HepG2 (cell line): ENCODE data around the gene GRID1. TPM values are rescaled to one million over a fixed set of nuclear protein-coding genes. Genes with fewer than 3 reads are reported as not detected.

Source experiments
- GATA4 ChIP-seq: sonication (generic); IDR thresholded peaks from 2 replicates; pipeline ENCODE4 v1.6.1; 2016; ENCODE audit warnings: antibody characterized with exemption, low read depth, borderline replicate concordance
- GPN1 ChIP-seq: sonication (generic); formaldehyde crosslinking; IDR thresholded peaks from 2 replicates; pipeline ENCODE4 v1.5.1; 2020; ENCODE audit warnings: missing genetic modification reagents, borderline replicate concordance
- MATR3 ChIP-seq: sonication (generic); formaldehyde crosslinking; IDR thresholded peaks from 2 replicates; pipeline ENCODE4 v1.4.0; 2020; ENCODE audit warnings: missing genetic modification reagents
- NFRKB ChIP-seq: fragments of 450-650 bp; IDR thresholded peaks from 2 replicates; pipeline ENCODE4 v1.6.1; 2017
- NR1H2 ChIP-seq: sonication (generic); formaldehyde crosslinking; IDR thresholded peaks from 2 replicates; pipeline ENCODE4 v1.8.1; 2022; ENCODE audit warnings: low read depth, missing genetic modification reagents, borderline replicate concordance
- POLR2A ChIP-seq, 2 experiments: IDR thresholded peaks; 2 replicates each; pipeline ENCODE4 v1.6.1; 2011; ENCODE audit warnings: low read depth in 2 of 2, low read length in 2 of 2, mild to moderate bottlenecking in 1 of 2, moderate library complexity in 1 of 2; ENCODE audit not compliant: insufficient read depth in 1 of 2
- SP5 ChIP-seq: IDR thresholded peaks from 2 replicates; pipeline ENCODE4 v1.6.1; 2016; ENCODE audit warnings: low read depth, borderline replicate concordance
- ZBTB1 ChIP-seq: sonication (generic); formaldehyde crosslinking; IDR thresholded peaks from 2 replicates; pipeline ENCODE4 v1.4.0; 2020; ENCODE audit warnings: missing genetic modification reagents, borderline replicate concordance
- ZBTB7A ChIP-seq: sonication (generic); formaldehyde crosslinking; IDR thresholded peaks from 2 replicates; pipeline ENCODE4 v1.8.0; 2022; ENCODE audit warnings: mild to moderate bottlenecking, missing genetic modification reagents
- polyA plus RNA-seq, 8 experiments: library from polyadenylated mRNA; depleted of rRNA in 3 of 8; stranded (reverse) in 7 of 8; unstranded in 1 of 8; fragments of >200 nt; fragmentation: Illumina TruSeq in 4 of 8; extraction: Trizol in 4 of 8; gene quantifications; 2 replicates each; pipeline versions ENCODE4 v1.2.1 to v1.2.3, GENCODE V29; 2011 to 2016; ENCODE audit warnings: low read depth in 4 of 8, missing spikeins in 1 of 8, mixed read lengths in 1 of 8; ENCODE audit not compliant: insufficient read depth in 1 of 8
- total RNA-seq, 5 experiments: library from RNA; depleted of rRNA; stranded (reverse); fragments of >200 nt; fragmentation: Illumina TruSeq; extraction: Trizol; gene quantifications; 2 replicates each; pipeline ENCODE4 v1.2.3, GENCODE V29; 2016; ENCODE audit warnings: low read depth in 1 of 5
- TF ChIP-seq, protein P1 (sequence below): sonication (generic); formaldehyde crosslinking; IDR thresholded peaks from 2 replicates; pipeline ENCODE4 v1.4.0; 2020; ENCODE audit warnings: missing genetic modification reagents
- TF ChIP-seq, protein P2 (sequence below): sonication (generic); formaldehyde crosslinking; IDR thresholded peaks from 2 replicates; pipeline ENCODE4 v1.4.0; 2020; ENCODE audit warnings: missing genetic modification reagents
- TF ChIP-seq, protein P3 (sequence below): sonication (generic); formaldehyde crosslinking; IDR thresholded peaks from 2 replicates; pipeline ENCODE4 v1.5.0; 2020; ENCODE audit warnings: mild to moderate bottlenecking, missing genetic modification reagents, borderline replicate concordance
- TF ChIP-seq, protein P4 (sequence below): sonication (generic); formaldehyde crosslinking; IDR thresholded peaks from 2 replicates; pipeline ENCODE4 v1.5.0; 2020; ENCODE audit warnings: missing genetic modification reagents
- TF ChIP-seq, protein P5 (sequence below): sonication (generic); formaldehyde crosslinking; IDR thresholded peaks from 2 replicates; pipeline ENCODE4 v1.9.0; 2022; ENCODE audit warnings: missing genetic modification reagents, mild to moderate bottlenecking, borderline replicate concordance

The GRID1 gene
- total and polyA plus RNA-seq, 2 of the 13 experiments (the other 11 are each of a cell fraction or from before 2014, with no cell fraction given), result 0.05 TPM; not detected in 1

DNA sequence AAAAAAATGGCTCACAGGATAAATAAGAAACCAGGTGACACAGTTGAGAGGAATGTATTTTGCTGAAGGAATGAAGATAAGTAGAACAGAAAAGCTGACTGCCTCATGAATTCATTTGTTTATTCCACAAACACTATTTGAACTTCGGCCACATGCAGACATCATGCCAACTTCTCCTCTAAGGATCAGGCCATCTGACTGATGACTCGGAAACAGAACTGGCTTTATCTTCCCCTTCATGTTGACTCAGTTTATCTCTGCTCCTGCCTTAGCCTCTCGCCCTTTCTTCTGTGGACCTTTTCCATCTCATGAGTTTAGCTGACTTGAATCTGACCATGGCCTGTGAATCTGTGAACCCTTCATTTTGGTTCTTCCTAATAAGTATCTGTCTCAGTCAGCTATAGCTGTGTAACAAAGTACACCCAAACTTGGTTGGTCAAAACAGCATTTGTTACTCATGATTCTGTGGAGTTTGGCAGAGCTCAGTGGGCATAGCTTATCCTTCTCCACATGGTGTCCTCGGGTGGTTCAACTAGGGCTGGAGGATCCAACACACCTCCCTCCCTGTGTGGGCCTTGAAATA, 44.0 kb upstream of the GRID1 start (continued):
- TF ChIP-seq ZBTB1 (CRISPR knock-in tag), result no peak
- TF ChIP-seq SP5 (CRISPR knock-in tag), result no peak
- TF ChIP-seq, protein P1, sequence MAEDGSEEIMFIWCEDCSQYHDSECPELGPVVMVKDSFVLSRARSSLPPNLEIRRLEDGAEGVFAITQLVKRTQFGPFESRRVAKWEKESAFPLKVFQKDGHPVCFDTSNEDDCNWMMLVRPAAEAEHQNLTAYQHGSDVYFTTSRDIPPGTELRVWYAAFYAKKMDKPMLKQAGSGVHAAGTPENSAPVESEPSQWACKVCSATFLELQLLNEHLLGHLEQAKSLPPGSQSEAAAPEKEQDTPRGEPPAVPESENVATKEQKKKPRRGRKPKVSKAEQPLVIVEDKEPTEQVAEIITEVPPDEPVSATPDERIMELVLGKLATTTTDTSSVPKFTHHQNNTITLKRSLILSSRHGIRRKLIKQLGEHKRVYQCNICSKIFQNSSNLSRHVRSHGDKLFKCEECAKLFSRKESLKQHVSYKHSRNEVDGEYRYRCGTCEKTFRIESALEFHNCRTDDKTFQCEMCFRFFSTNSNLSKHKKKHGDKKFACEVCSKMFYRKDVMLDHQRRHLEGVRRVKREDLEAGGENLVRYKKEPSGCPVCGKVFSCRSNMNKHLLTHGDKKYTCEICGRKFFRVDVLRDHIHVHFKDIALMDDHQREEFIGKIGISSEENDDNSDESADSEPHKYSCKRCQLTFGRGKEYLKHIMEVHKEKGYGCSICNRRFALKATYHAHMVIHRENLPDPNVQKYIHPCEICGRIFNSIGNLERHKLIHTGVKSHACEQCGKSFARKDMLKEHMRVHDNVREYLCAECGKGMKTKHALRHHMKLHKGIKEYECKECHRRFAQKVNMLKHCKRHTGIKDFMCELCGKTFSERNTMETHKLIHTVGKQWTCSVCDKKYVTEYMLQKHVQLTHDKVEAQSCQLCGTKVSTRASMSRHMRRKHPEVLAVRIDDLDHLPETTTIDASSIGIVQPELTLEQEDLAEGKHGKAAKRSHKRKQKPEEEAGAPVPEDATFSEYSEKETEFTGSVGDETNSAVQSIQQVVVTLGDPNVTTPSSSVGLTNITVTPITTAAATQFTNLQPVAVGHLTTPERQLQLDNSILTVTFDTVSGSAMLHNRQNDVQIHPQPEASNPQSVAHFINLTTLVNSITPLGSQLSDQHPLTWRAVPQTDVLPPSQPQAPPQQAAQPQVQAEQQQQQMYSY (CRISPR knock-in tag), result no peak
- TF ChIP-seq, protein P2, sequence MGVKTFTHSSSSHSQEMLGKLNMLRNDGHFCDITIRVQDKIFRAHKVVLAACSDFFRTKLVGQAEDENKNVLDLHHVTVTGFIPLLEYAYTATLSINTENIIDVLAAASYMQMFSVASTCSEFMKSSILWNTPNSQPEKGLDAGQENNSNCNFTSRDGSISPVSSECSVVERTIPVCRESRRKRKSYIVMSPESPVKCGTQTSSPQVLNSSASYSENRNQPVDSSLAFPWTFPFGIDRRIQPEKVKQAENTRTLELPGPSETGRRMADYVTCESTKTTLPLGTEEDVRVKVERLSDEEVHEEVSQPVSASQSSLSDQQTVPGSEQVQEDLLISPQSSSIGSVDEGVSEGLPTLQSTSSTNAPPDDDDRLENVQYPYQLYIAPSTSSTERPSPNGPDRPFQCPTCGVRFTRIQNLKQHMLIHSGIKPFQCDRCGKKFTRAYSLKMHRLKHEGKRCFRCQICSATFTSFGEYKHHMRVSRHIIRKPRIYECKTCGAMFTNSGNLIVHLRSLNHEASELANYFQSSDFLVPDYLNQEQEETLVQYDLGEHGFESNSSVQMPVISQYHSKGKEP (CRISPR knock-in tag), result no peak
- TF ChIP-seq, protein P3, sequence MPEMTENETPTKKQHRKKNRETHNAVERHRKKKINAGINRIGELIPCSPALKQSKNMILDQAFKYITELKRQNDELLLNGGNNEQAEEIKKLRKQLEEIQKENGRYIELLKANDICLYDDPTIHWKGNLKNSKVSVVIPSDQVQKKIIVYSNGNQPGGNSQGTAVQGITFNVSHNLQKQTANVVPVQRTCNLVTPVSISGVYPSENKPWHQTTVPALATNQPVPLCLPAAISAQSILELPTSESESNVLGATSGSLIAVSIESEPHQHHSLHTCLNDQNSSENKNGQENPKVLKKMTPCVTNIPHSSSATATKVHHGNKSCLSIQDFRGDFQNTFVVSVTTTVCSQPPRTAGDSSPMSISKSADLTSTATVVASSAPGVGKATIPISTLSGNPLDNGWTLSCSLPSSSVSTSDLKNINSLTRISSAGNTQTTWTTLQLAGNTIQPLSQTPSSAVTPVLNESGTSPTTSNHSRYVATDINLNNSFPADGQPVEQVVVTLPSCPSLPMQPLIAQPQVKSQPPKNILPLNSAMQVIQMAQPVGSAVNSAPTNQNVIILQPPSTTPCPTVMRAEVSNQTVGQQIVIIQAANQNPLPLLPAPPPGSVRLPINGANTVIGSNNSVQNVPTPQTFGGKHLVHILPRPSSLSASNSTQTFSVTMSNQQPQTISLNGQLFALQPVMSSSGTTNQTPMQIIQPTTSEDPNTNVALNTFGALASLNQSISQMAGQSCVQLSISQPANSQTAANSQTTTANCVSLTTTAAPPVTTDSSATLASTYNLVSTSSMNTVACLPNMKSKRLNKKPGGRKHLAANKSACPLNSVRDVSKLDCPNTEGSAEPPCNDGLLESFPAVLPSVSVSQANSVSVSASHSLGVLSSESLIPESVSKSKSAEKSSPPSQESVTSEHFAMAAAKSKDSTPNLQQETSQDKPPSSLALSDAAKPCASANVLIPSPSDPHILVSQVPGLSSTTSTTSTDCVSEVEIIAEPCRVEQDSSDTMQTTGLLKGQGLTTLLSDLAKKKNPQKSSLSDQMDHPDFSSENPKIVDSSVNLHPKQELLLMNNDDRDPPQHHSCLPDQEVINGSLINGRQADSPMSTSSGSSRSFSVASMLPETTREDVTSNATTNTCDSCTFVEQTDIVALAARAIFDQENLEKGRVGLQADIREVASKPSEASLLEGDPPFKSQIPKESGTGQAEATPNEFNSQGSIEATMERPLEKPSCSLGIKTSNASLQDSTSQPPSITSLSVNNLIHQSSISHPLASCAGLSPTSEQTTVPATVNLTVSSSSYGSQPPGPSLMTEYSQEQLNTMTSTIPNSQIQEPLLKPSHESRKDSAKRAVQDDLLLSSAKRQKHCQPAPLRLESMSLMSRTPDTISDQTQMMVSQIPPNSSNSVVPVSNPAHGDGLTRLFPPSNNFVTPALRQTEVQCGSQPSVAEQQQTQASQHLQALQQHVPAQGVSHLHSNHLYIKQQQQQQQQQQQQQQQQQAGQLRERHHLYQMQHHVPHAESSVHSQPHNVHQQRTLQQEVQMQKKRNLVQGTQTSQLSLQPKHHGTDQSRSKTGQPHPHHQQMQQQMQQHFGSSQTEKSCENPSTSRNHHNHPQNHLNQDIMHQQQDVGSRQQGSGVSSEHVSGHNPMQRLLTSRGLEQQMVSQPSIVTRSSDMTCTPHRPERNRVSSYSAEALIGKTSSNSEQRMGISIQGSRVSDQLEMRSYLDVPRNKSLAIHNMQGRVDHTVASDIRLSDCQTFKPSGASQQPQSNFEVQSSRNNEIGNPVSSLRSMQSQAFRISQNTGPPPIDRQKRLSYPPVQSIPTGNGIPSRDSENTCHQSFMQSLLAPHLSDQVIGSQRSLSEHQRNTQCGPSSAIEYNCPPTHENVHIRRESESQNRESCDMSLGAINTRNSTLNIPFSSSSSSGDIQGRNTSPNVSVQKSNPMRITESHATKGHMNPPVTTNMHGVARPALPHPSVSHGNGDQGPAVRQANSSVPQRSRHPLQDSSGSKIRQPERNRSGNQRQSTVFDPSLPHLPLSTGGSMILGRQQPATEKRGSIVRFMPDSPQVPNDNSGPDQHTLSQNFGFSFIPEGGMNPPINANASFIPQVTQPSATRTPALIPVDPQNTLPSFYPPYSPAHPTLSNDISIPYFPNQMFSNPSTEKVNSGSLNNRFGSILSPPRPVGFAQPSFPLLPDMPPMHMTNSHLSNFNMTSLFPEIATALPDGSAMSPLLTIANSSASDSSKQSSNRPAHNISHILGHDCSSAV (CRISPR knock-in tag), result no peak
- no peak for TF ChIP-seq NR1H2 (CRISPR knock-in tag)
- no peak for TF ChIP-seq MATR3 (CRISPR knock-in tag)
- TF ChIP-seq, protein P4, sequence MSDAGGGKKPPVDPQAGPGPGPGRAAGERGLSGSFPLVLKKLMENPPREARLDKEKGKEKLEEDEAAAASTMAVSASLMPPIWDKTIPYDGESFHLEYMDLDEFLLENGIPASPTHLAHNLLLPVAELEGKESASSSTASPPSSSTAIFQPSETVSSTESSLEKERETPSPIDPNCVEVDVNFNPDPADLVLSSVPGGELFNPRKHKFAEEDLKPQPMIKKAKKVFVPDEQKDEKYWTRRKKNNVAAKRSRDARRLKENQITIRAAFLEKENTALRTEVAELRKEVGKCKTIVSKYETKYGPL, result no peak
- TF ChIP-seq ZBTB7A (CRISPR knock-in tag), result 0 out of 2 replicates have a peak, but pooled peaks have one; percentile 46
- no peak for TF ChIP-seq NFRKB
- no peak for TF ChIP-seq GPN1 (CRISPR knock-in tag)
- TF ChIP-seq POLR2A (IDR thresholded peaks at IDR 0.05; ENCODE audit: insufficient read depth in 1 of 2, low read depth in 2 of 2, low read length in 2 of 2), result no peak
- peak; percentile 56; the same call in 1 of the 2 replicates for TF ChIP-seq GATA4
- TF ChIP-seq, protein P5, sequence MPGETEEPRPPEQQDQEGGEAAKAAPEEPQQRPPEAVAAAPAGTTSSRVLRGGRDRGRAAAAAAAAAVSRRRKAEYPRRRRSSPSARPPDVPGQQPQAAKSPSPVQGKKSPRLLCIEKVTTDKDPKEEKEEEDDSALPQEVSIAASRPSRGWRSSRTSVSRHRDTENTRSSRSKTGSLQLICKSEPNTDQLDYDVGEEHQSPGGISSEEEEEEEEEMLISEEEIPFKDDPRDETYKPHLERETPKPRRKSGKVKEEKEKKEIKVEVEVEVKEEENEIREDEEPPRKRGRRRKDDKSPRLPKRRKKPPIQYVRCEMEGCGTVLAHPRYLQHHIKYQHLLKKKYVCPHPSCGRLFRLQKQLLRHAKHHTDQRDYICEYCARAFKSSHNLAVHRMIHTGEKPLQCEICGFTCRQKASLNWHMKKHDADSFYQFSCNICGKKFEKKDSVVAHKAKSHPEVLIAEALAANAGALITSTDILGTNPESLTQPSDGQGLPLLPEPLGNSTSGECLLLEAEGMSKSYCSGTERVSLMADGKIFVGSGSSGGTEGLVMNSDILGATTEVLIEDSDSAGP (CRISPR knock-in tag), result no peak
